ENCODE measurements around the gene WEE2. TPM values are rescaled to one million over a fixed set of nuclear protein-coding genes. Genes with fewer than 3 reads are reported as not detected.

The WEE2 gene
- total RNA-seq: under 0.01 TPM in 1 of 2 replicates, not detected in the other

GRCh38 chr7:141708351-141708750, at the start of gene WEE2:
Gene WEE2 (plus strand): TSS chr7:141708353. CDS start chr7:141708759, 406 bp downstream.

GRCh38 chr7:141702047-141702567, 6.0 kb upstream of the WEE2 start, which contains the start of gene DENND11:
Gene DENND11 (minus strand): TSS chr7:141702166. CDS start chr7:141702153, 13 bp downstream.

GRCh38 chr7:141737836-141738591, 29.9 kb downstream of the WEE2 start, which contains the start of gene SSBP1:
Gene SSBP1 (plus strand): TSS chr7:141738358. CDS start chr7:141739167, 809 bp downstream.

GRCh38 chr7:141763797-141764196, 55.6 kb downstream of the WEE2 start, which contains the start of gene TAS2R3:
Gene TAS2R3 (plus strand): TSS chr7:141764097. CDS start chr7:141764159, 62 bp downstream.

GRCh38 chr7:141776374-141776773, 68.2 kb downstream of the WEE2 start, which contains the start of gene TAS2R4:
Gene TAS2R4 (plus strand): TSS chr7:141776674. CDS start chr7:141778489, 1,815 bp downstream.

Small RNAs within 50 kb of the gene (small RNA-seq; reads per million reads assigned to genes)
- gene RNU1-82P: not detected

Other genes with a start within 250 kb of the WEE2 start
- gene AGK, start 156.9 kb upstream of the WEE2 start, total RNA-seq: 24.0 and 31.2 TPM in 2 replicates
- 6.5 and 6.6 TPM in 2 replicates for gene DENND11, start 6.2 kb upstream of the WEE2 start, total RNA-seq
- gene SSBP1, start 30.0 kb downstream of the WEE2 start, total RNA-seq: 57.4 and 72.3 TPM in 2 replicates
- gene TAS2R3, start 55.7 kb downstream of the WEE2 start, total RNA-seq: 0.81 and 1.2 TPM in 2 replicates
- 0.61 and 0.81 TPM in 2 replicates for gene TAS2R4, start 68.3 kb downstream of the WEE2 start, total RNA-seq
- gene TAS2R5, start 81.9 kb downstream of the WEE2 start, total RNA-seq: 0.24 and 1.6 TPM in 2 replicates
- not detected in 2 replicates for gene PRSS37, start 133.1 kb downstream of the WEE2 start, total RNA-seq
- not detected in 2 replicates for gene OR9A4, start 208.0 kb downstream of the WEE2 start, total RNA-seq
- gene CLEC5A, start 238.6 kb downstream of the WEE2 start, total RNA-seq: not detected in 2 replicates